Suprapubic skin (tissue), 3 donors: ENCODE results near the gene RAPGEF5.

Source experiments
- CTCF ChIP-seq, 2 donors: fragments of 200-600 bp in 1 of 2; fragments of 450-650 bp in 1 of 2; sonication (generic) in 1 of 2; IDR thresholded peaks; one replicate each; pipeline ENCODE4 v1.5.1; 2016 to 2019; ENCODE audit warnings: antibody characterized with exemption in 2 of 2, mild to moderate bottlenecking in 1 of 2, moderate library complexity in 1 of 2
- EP300 ChIP-seq: sonication (generic); formaldehyde crosslinking; IDR thresholded peaks from one replicate; pipeline ENCODE4 v1.6.1; 2017; ENCODE audit warnings: antibody characterized with exemption
- POLR2A ChIP-seq, 2 donors: fragments of 450-650 bp; IDR thresholded peaks; one replicate each; pipeline ENCODE4 v1.6.1; 2017; ENCODE audit warnings: antibody characterized with exemption in 2 of 2, mild to moderate bottlenecking in 2 of 2, moderate library complexity in 2 of 2

GRCh38 chr7:22193450-22193983, 163.4 kb downstream of the RAPGEF5 start:
- TF ChIP-seq CTCF (IDR thresholded peaks at IDR 0.05), result no peak
- TF ChIP-seq POLR2A (IDR thresholded peaks at IDR 0.05), result no peak
- TF ChIP-seq EP300, result no peak
